Measurements from ENCODE around the gene CMSS1.

DNA sequence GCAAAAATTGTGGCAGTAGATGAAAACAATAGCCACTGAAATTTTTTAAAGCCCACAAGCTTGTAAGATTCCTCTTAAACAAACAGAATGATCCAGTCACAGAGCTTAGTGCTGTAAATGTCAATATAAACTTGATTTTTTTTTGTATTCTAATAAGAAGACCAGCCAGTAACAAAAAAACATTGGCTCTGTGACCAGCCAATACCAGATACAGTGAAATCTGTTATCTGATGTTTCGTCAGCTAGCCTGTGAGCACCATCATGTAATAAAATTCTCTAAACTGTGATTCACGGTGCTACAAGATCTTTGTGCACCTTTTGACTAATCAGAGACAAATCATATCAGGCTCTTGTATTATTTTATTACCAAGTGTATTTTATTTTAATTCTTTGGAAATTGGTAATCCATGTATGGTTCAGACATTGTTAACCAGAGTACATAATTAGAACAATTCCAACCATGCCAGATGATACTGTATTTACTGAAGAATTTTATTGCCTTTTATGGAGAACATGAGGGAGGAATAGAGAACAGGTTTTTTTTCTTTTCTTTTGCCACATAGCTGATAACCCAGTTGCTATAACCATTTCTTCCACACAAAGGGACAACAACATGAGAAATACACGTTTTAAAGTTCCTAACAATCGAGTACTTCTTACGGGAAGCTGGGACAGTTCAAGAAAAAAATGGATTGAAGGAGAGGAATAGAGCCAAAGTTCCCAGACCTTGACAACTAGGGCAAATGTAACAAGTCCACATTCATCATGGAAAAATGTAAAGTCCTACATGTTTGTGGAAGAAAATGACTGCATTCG is 224.7 kb downstream of the CMSS1 start:
- TF ChIP-seq, protein P1, sequence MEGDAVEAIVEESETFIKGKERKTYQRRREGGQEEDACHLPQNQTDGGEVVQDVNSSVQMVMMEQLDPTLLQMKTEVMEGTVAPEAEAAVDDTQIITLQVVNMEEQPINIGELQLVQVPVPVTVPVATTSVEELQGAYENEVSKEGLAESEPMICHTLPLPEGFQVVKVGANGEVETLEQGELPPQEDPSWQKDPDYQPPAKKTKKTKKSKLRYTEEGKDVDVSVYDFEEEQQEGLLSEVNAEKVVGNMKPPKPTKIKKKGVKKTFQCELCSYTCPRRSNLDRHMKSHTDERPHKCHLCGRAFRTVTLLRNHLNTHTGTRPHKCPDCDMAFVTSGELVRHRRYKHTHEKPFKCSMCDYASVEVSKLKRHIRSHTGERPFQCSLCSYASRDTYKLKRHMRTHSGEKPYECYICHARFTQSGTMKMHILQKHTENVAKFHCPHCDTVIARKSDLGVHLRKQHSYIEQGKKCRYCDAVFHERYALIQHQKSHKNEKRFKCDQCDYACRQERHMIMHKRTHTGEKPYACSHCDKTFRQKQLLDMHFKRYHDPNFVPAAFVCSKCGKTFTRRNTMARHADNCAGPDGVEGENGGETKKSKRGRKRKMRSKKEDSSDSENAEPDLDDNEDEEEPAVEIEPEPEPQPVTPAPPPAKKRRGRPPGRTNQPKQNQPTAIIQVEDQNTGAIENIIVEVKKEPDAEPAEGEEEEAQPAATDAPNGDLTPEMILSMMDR (tag by site-specific recombination; IDR thresholded peaks at IDR 0.05): no peak
- no peak for TF ChIP-seq KLF7 (tag by site-specific recombination; IDR thresholded peaks at IDR 0.05; ENCODE audit: borderline replicate concordance)
- no peak for TF ChIP-seq IKZF3 (tag by site-specific recombination; IDR thresholded peaks at IDR 0.05)
- TF ChIP-seq, protein P2, sequence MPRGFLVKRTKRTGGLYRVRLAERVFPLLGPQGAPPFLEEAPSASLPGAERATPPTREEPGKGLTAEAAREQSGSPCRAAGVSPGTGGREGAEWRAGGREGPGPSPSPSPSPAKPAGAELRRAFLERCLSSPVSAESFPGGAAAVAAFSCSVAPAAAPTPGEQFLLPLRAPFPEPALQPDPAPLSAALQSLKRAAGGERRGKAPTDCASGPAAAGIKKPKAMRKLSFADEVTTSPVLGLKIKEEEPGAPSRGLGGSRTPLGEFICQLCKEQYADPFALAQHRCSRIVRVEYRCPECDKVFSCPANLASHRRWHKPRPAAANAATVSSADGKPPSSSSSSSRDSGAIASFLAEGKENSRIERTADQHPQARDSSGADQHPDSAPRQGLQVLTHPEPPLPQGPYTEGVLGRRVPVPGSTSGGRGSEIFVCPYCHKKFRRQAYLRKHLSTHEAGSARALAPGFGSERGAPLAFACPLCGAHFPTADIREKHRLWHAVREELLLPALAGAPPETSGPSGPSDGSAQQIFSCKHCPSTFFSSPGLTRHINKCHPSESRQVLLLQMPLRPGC (tag by site-specific recombination; IDR thresholded peaks at IDR 0.05): no peak
- TF ChIP-seq, protein P3, sequence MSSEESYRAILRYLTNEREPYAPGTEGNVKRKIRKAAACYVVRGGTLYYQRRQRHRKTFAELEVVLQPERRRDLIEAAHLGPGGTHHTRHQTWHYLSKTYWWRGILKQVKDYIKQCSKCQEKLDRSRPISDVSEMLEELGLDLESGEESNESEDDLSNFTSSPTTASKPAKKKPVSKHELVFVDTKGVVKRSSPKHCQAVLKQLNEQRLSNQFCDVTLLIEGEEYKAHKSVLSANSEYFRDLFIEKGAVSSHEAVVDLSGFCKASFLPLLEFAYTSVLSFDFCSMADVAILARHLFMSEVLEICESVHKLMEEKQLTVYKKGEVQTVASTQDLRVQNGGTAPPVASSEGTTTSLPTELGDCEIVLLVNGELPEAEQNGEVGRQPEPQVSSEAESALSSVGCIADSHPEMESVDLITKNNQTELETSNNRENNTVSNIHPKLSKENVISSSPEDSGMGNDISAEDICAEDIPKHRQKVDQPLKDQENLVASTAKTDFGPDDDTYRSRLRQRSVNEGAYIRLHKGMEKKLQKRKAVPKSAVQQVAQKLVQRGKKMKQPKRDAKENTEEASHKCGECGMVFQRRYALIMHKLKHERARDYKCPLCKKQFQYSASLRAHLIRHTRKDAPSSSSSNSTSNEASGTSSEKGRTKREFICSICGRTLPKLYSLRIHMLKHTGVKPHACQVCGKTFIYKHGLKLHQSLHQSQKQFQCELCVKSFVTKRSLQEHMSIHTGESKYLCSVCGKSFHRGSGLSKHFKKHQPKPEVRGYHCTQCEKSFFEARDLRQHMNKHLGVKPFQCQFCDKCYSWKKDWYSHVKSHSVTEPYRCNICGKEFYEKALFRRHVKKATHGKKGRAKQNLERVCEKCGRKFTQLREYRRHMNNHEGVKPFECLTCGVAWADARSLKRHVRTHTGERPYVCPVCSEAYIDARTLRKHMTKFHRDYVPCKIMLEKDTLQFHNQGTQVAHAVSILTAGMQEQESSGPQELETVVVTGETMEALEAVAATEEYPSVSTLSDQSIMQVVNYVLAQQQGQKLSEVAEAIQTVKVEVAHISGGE (tag by site-specific recombination; conservative IDR thresholded peaks at IDR 0.05; ENCODE audit: low read depth): no peak
- TF ChIP-seq ZNF654 (tag by site-specific recombination; IDR thresholded peaks at IDR 0.05; ENCODE audit: low read depth): no peak
- no peak for TF ChIP-seq ZNF791 (tag by site-specific recombination; IDR thresholded peaks at IDR 0.05)
